Measurements from ENCODE around the gene RAPGEF4. TPM values are rescaled to one million over a fixed set of nuclear protein-coding genes. Genes with fewer than 3 reads are reported as not detected.

The RAPGEF4 gene
- total RNA-seq, 4 donors from 2014 or later: 2.5 to 7.9 (median 4.6) TPM

GRCh38 chr2:172698041-172698863 lies 37.4 kb upstream of the RAPGEF4 start:
- WGBS, 2 donors (ENCODE audit: low coverage in 1 of 2): 68 to 71% methylated on average over 4 to 5 of the region's 5 CpGs
- H3K4me1 ChIP-seq: peaks cover 0 to 6% (median 0%) of the 10 kb centered on the region in 3 donors
- no peaks in the 10 kb centered on the region for H3K9me3 ChIP-seq
- H3K36me3 ChIP-seq: no peaks in the 10 kb centered on the region
- H3K27ac ChIP-seq: no peak overlapping the region
- H3K27me3 ChIP-seq: peaks cover 4% of the 10 kb centered on the region
- ATAC-seq: no peak
- no peak overlapping the region for H3K4me3 ChIP-seq
- TF ChIP-seq POLR2AphosphoS5 (IDR thresholded peaks at IDR 0.05) (no peak), EP300 (IDR thresholded peaks at IDR 0.05) (no peak), POLR2A (IDR thresholded peaks at IDR 0.05) (no peak), CTCF (IDR thresholded peaks at IDR 0.05) (no peak)

- Histone ChIP-seq H3K36me3 (no peaks in the 10 kb centered on the region), H3K9me3 (no peaks in the 10 kb centered on the region), H3K27ac (no peak overlapping the region), H3K27me3 (no peaks in the 10 kb centered on the region), H3K4me1 (no peaks in the 10 kb centered on the region), H3K4me3 (no peak overlapping the region)
- TF ChIP-seq POLR2A (IDR thresholded peaks at IDR 0.05): no peak
- TF ChIP-seq EP300 (IDR thresholded peaks at IDR 0.05): no peak
- TF ChIP-seq POLR2AphosphoS5 (IDR thresholded peaks at IDR 0.05): no peak
- TF ChIP-seq CTCF (IDR thresholded peaks at IDR 0.05): no peak
- 0 to 13% methylated on average over 1 of the region's 1 CpG for WGBS, 2 donors (ENCODE audit: low coverage in 1 of 2)
- ATAC-seq: no peak
Observed at GRCh38 chr2:172701250-172701649, 34.4 kb upstream of the RAPGEF4 start.

- TF ChIP-seq CTCF (IDR thresholded peaks at IDR 0.05) (no peak), EP300 (IDR thresholded peaks at IDR 0.05) (no peak), POLR2AphosphoS5 (IDR thresholded peaks at IDR 0.05) (no peak), POLR2A (IDR thresholded peaks at IDR 0.05) (no peak)
- no peak for ATAC-seq
- 32 to 50% methylated on average over 1 of the region's 1 CpG for WGBS, 2 donors (ENCODE audit: low coverage in 1 of 2)
Observed at GRCh38 chr2:172702451-172702850, 33.2 kb upstream of the RAPGEF4 start.

GRCh38 chr2:172704072-172704936 lies 31.3 kb upstream of the RAPGEF4 start:
- Histone ChIP-seq H3K27ac (no peak overlapping the region), H3K27me3 (no peaks in the 10 kb centered on the region), H3K4me1 (no peaks in the 10 kb centered on the region), H3K9me3 (no peaks in the 10 kb centered on the region), H3K36me3 (no peaks in the 10 kb centered on the region), H3K4me3 (no peak overlapping the region)
- TF ChIP-seq POLR2A (IDR thresholded peaks at IDR 0.05) (no peak), CTCF (IDR thresholded peaks at IDR 0.05) (peak in 2 of 4 experiments; percentile 11 to 25)
- WGBS, 2 donors (ENCODE audit: low coverage in 1 of 2): 69 to 70% methylated on average over 6 to 10 of the region's 11 CpGs
- ATAC-seq: no peak

More at GRCh38 chr2:172702451-172702850, 33.2 kb upstream of the RAPGEF4 start:
- H3K9me3 ChIP-seq: no peaks in the 10 kb centered on the region
- no peaks in the 10 kb centered on the region for H3K36me3 ChIP-seq
- H3K4me3 ChIP-seq: no peak overlapping the region
- no peaks in the 10 kb centered on the region for H3K27me3 ChIP-seq
- no peaks in the 10 kb centered on the region for H3K4me1 ChIP-seq
- H3K27ac ChIP-seq: no peak overlapping the region

Measured in gastroesophageal sphincter (tissue), 4 donors.